ENCODE data around the gene AP2A2. TPM values are rescaled to one million over a fixed set of nuclear protein-coding genes. Genes with fewer than 3 reads are reported as not detected.

AP2A2 gene
- total RNA-seq, 2 donors from 2014 or later = 51.6 to 75.1 TPM

DNA sequence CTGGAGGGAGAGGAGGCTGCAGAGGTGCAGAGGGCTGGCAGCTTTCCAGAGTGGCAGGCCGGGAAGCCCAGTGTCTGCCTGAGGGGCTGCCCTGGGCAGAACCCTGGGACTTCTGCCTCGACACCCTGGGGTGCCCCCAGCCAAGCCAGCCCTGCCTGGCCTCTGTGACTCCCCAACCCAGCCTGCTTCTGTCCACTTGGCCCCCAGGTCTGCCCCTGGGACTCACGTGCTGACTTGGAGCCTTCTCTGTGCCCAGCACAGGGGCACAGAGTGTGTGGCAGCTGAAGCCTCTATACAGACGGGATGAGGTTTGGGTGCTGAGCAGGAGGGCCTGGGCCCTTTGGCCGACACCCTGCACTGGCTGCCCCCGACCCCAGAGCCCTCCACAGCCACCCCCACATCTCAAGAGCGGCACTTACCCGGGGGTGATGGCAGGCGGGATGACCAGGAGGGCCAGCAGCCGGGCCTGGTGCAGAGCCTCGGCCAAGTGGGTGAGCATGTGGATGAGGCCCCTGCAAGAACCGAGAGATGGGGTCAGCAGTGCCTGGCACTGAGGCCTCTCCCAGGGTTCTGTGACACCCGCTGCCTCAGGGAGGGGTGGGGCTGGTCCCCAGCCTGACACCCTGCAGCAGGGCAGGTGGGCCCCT is 32.5 kb upstream of the AP2A2 start:
- Mint-ChIP-seq H3K27ac (no peak overlapping the region), H3K27me3 (no peaks in the 10 kb centered on the region), H3K9me3 (no peaks in the 10 kb centered on the region), H3K4me1 (ENCODE audit: low read depth in 2 of 2) (peaks cover 0 to 4% of the 10 kb centered on the region in 2 donors), H3K36me3 (no peaks in the 10 kb centered on the region), H3K4me3 (no peak overlapping the region)
- DNase-seq (ENCODE audit: low spot score) (no peak), ATAC-seq (peak; percentile 15 to 20)

DNA sequence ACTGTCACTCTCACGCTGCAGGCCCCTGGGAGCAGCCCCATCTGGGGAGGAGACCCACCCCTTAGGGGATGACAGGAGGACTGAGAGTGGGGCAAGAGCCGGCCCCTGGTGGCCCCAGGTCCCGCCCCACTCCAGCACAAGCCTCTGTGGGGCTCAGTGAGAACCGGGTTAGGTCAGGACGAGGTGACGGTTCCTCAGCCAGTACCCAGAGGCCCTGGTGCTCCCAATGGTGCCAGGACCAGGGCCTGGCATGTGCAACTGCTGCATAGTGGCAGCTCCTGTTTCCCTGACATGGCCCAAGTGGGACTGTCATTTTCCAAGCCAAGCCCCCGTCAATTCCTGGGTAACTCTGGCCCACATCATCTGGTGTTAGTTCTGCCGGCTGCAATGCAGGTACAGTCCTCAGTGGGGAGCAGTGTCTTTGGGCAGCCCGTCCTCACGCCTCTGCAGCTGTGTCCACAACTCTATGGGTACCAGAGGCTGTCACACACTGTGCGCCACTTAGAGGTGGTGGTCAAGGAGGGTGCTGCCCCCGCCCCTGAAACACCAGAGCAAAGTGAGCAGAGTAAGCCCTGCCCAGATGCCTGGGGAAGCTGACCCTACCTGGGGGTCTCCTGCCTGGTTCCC is 31.0 kb upstream of the AP2A2 start:
- DNase-seq (ENCODE audit: low spot score) (no peak), ATAC-seq (no peak)
- Mint-ChIP-seq H3K4me3 (no peak overlapping the region), H3K27ac (no peak overlapping the region), H3K27me3 (no peaks in the 10 kb centered on the region), H3K4me1 (ENCODE audit: low read depth in 2 of 2) (no peaks in the 10 kb centered on the region), H3K36me3 (no peaks in the 10 kb centered on the region), H3K9me3 (no peaks in the 10 kb centered on the region)

DNA sequence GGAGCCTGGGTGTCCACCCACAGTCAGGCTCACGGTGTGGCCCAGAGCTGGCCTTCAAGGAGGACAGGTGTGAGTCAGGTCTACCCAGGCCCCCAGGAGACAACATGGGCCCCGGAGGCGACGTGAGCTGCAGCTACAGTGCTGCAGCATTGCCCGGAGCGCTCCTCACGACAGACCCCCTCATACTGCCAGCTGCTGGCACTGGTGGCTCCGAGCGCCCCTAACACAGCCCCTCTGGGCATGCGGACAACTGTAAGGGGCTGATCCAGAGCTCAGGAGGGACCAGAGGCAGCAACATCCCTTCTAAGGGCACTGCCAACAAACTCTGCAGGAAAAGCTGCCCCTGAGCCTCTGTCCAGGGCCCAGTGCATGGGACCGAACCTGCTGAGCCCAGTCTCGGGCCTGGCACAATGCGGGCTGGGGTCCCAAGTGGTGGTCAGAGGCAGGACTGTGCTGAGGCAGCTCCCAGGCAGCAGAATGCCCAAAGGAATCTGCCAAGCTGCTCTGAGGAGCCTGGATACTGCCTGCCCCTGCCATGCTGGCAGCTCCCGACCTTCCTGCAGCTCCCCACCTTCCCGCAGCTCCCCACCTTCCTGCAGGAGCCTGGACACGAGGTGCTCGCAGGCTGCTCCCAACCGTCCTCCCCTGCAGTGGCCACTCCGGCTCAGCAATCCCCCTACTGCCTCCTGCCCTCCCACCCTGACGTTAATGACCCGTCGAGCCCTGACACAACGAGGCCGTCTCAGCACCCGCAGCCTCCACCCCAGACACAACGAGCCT is 30.1 kb upstream of the AP2A2 start:
- Mint-ChIP-seq H3K27me3 (no peaks in the 10 kb centered on the region), H3K36me3 (no peaks in the 10 kb centered on the region), H3K4me3 (no peak overlapping the region), H3K4me1 (ENCODE audit: low read depth in 2 of 2) (no peaks in the 10 kb centered on the region), H3K27ac (no peak overlapping the region), H3K9me3 (no peaks in the 10 kb centered on the region)
- DNase-seq (ENCODE audit: low spot score) = no peak
- no peak for ATAC-seq

DNA sequence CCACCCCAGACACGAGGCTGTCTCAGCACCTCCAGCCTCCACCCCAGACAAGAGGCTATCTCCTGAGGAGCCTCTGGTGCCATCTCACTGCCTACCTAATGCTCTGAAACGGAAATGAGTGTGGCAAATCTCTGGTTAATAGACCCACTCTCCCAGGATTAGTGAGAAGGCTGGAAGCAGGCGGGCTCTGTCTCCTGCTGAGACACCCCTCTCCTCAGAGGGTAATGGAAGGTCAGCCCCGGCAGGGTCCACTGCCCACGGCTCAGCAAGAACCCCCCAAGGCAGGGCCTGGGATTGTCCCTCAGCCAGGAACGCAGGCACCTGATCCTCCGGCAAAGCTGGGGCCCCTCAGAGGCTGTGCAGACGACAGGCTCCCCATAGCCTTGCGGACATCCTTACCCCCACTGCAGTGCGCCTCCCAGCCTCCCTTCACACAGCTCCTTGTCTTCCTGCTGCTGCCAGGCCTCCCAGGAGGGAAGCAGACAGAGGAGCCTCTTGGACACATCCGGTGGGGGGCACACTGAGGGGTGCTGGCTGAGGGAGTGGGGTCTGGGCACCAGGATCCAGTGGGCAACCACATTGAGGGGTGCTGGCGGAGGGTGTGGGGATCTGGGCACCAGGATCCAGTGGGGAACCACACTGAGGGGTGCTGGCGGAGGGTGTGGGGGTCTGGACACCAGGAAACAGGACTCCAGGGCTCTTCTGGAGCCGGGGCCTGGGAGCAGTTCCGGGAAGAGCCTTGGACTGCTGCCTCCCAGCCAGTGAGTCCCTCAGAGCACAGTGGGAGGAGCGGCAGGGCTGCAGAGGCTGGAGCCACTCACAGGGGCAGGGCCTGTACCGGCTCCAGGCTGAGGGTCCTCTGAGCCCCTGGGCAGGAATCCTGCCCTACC is 28.2 kb upstream of the AP2A2 start:
- DNase-seq (ENCODE audit: low spot score) (no peak), ATAC-seq (no peak)
- Mint-ChIP-seq H3K4me1 (ENCODE audit: low read depth in 2 of 2) (peaks cover 4 to 8% of the 10 kb centered on the region in 2 donors), H3K4me3 (no peak overlapping the region), H3K27me3 (no peaks in the 10 kb centered on the region), H3K9me3 (no peaks in the 10 kb centered on the region), H3K27ac (no peak overlapping the region), H3K36me3 (peaks cover 8% of the 10 kb centered on the region)

DNA sequence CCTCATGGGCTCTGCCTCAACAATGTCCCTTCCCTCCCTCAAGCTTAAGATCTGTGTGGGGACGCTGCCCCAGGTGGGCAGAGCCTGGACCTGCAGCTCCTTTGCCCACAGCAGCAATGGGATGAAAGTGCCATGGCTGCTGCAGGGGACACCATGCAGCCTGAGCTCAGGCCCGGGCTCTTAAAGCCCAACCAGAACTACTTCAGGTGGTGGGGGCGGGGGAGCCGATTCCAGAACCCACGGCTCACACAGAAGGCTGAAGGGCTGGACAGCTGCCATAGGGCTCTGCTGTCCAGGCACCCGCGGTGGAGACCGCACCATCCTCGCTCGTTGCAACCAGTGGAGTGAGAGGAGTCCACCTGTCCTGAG is 27.5 kb upstream of the AP2A2 start:
- no peak overlapping the region for H3K4me3 Mint-ChIP-seq
- no peaks in the 10 kb centered on the region for H3K27me3 Mint-ChIP-seq
- peaks cover 4 to 8% of the 10 kb centered on the region in 2 donors for H3K4me1 Mint-ChIP-seq (ENCODE audit: low read depth in 2 of 2)
- no peak overlapping the region for H3K27ac Mint-ChIP-seq
- no peaks in the 10 kb centered on the region for H3K9me3 Mint-ChIP-seq
- DNase-seq (ENCODE audit: low spot score) = no peak
- no peak for ATAC-seq
- peaks cover 8% of the 10 kb centered on the region for H3K36me3 Mint-ChIP-seq

DNA sequence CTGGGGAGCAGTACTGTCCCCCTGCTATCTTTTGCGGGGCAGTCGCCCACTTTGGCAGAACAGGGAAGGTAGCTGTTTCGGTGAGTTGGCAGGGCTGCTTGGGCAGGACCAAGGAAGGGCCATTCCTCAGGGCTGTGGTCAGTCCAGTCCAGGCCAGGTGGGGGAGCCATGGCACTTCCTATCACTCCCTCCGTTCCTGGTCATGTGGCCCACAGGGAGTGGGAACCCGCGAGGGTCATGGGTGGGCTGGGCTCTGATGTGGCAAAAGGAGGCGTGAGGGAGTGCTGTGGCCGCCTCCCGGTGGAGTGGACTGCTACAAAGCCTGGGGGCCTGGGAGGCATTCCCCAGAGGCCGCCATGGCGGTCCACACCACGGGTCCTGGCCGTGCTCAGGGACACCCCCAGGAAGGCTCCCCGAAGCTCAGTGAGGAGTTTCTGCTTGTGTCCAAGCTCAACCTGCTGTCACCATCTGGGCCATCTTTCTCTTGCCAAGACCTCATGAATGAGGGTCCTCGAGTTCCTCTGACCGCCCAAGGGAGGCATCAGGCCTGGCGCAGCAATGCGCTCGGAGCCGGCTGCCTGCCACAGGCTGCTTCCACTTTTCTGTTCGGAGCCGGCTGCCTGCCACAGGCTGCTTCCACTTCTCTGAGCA is 27.0 kb upstream of the AP2A2 start:
- peaks cover 8% of the 10 kb centered on the region for H3K36me3 Mint-ChIP-seq

DNA sequence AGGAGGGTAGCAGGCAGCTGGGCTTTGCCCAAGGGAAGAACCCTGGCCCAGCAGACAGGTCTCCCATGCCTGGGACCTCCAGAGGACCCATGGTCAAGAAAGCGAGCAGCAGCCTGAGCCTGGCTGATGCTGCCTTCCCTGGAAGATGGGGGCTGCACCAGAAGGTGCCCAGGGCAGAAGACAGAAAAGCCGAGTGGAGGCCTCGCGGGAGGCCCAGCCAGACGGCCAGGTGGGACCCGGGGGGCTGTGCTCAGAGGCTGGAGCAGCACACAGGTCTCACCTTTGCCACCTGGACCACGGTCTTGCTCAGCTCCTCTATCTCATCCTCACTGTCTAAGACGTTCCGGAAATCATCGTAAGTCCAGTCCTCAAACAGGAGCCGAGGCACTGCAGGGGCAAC is 25.9 kb upstream of the AP2A2 start:
- no peak overlapping the region for H3K27ac Mint-ChIP-seq
- H3K27me3 Mint-ChIP-seq = no peaks in the 10 kb centered on the region
- H3K4me3 Mint-ChIP-seq = no peak overlapping the region
- no peaks in the 10 kb centered on the region for H3K9me3 Mint-ChIP-seq
- peaks cover 4 to 8% of the 10 kb centered on the region in 2 donors for H3K4me1 Mint-ChIP-seq (ENCODE audit: low read depth in 2 of 2)
- H3K36me3 Mint-ChIP-seq = peaks cover 8% of the 10 kb centered on the region
- DNase-seq (ENCODE audit: low spot score) (no peak), ATAC-seq (no peak)

More for the DNA sequence above, 27.0 kb upstream of the AP2A2 start:
- Mint-ChIP-seq H3K4me1 (ENCODE audit: low read depth in 2 of 2) (peaks cover 4 to 8% of the 10 kb centered on the region in 2 donors), H3K4me3 (no peak overlapping the region), H3K9me3 (no peaks in the 10 kb centered on the region), H3K27ac (no peak overlapping the region), H3K27me3 (no peaks in the 10 kb centered on the region)
- DNase-seq (ENCODE audit: low spot score) (no peak), ATAC-seq (no peak)

DNA sequence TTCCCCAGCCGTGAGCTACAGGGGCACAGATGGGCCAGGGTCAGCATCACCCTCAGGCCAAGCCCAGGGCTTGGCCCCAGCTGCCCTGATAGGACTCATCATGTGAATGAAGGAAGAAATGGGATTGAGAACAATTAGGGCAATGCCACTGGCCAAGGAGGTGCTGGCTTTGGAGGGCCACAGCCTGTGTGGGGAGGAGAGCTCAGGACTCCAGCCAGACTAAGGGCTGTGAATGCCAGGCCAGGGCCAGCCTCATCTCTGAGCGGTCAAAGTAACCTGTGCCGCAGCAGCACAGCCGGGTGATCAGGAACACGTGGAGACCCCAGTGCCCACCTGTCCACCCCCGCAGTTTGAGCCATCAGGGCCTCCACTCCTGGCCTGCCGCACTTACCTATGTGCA is 25.1 kb upstream of the AP2A2 start:
- ATAC-seq = no peak
- Mint-ChIP-seq H3K4me1 (ENCODE audit: low read depth in 2 of 2) (peaks cover 5 to 8% of the 10 kb centered on the region in 2 donors), H3K27me3 (no peaks in the 10 kb centered on the region), H3K4me3 (no peak overlapping the region), H3K9me3 (no peaks in the 10 kb centered on the region), H3K36me3 (peaks cover 8% of the 10 kb centered on the region), H3K27ac (no peak overlapping the region)
- no peak for DNase-seq (ENCODE audit: low spot score)

DNA sequence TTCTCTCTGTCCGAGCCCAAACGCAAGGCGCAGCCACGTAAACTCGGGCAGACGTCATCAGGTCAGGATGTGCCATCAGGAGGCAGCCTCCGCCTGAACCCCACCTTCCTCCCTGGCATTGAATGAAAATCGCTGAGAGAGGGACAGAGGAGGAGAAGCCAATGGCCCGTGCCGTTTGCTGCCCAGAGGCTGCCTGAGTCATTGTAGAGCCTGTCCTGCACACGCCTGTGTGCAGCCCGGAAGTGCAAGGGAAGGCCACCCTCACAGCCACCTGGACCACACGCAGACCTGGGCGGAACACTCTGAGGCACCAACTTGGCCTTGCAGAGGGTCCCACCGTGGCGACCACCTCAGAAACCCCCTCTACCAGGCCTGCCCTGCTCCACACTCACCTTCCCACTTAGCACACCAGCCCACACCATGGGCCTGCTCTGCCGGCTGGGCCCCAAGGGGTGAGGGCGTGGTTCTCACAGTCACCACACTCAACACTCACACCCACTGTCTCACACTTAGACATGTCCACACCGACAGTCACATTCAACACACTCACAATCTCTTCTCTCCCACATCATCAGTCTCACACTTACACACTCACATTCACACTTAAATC is 24.1 kb upstream of the AP2A2 start:
- no peaks in the 10 kb centered on the region for H3K27me3 Mint-ChIP-seq
- peaks cover 8% of the 10 kb centered on the region for H3K36me3 Mint-ChIP-seq
- DNase-seq (ENCODE audit: low spot score) = no peak
- ATAC-seq = no peak
- H3K9me3 Mint-ChIP-seq = no peaks in the 10 kb centered on the region
- H3K4me1 Mint-ChIP-seq (ENCODE audit: low read depth in 2 of 2) = peaks cover 8% of the 10 kb centered on the region in 2 donors
- H3K4me3 Mint-ChIP-seq = no peak overlapping the region
- H3K27ac Mint-ChIP-seq = peak overlapping the region in 1 of 2 donors; percentile 13

DNA sequence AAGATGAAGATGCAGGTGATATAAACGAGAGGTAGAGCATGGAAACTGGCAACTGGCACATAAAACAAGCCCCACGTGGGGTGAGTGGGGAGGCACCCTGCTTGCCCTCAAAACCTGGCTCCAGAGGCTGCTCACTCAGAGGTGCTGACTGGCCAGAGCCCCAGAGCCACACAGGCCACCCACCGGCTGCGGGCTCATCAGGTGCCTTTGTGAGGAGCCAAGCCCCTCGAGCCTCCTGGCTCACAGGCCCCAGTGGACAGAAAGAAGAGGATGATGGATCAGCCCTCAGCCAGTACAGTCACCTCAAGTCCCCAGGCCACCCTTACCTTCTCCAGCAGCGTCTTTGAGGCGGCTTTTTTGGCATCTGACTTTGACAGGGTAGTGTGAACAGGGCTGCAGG is 21.3 kb upstream of the AP2A2 start:
- Mint-ChIP-seq H3K27me3 (no peaks in the 10 kb centered on the region), H3K4me1 (ENCODE audit: low read depth in 2 of 2) (peaks cover 13% of the 10 kb centered on the region in 2 donors), H3K4me3 (no peak overlapping the region), H3K9me3 (no peaks in the 10 kb centered on the region), H3K36me3 (peaks cover 8% of the 10 kb centered on the region), H3K27ac (peak overlapping the region in 1 of 2 donors; percentile 8)
- DNase-seq (ENCODE audit: low spot score) = no peak
- no peak for ATAC-seq

DNA sequence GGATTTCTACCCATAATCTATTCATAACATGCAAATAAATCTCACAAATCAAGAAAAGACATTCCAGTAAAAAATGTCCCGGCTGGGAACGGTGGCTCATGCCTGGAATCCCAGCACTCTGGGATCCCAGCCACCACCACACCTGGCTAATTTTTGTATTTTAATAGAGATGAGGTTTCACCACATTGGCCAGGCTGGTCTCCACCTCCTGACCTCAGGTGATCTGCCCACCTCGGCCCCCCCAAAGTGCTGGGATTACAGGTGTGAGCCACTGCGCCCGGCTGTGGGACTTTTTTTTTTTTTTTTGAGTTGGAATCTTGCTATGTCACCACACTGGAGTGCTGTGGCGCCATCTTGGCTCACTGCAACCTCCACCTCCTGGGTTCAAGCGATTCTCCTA is 19.7 kb upstream of the AP2A2 start:
- DNase-seq (ENCODE audit: low spot score) (no peak), ATAC-seq (no peak)
- Mint-ChIP-seq H3K4me3 (no peak overlapping the region), H3K9me3 (no peaks in the 10 kb centered on the region), H3K36me3 (peaks cover 8% of the 10 kb centered on the region), H3K27ac (no peak overlapping the region), H3K4me1 (ENCODE audit: low read depth in 2 of 2) (peaks cover 14 to 16% of the 10 kb centered on the region in 2 donors), H3K27me3 (no peaks in the 10 kb centered on the region)

DNA sequence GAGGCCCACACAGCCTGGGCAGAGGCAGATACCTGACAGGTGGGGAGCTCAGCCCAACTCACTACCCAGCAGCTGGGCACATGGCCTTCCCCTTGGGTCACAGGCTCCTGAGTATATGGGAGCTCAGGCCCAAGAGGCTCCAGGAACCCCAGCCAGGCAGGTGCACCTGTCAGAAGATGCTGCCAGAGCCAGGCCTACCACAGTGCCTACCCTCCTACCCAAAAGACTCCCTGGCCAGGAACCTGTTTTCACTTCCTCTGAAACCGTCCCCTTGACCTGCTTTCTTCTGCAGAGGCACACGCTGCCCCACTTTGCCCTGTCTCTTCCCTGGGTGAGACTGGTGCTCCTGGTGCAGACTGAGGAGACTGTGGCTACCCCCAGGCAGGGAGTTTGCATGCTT is 18.0 kb upstream of the AP2A2 start:
- no peaks in the 10 kb centered on the region for H3K9me3 Mint-ChIP-seq
- H3K4me3 Mint-ChIP-seq = no peak overlapping the region
- ATAC-seq (no peak), DNase-seq (ENCODE audit: low spot score) (no peak)
- H3K27ac Mint-ChIP-seq = no peak overlapping the region
- no peaks in the 10 kb centered on the region for H3K27me3 Mint-ChIP-seq
- H3K4me1 Mint-ChIP-seq (ENCODE audit: low read depth in 2 of 2) = peaks cover 12 to 16% of the 10 kb centered on the region in 2 donors
- no peaks in the 10 kb centered on the region for H3K36me3 Mint-ChIP-seq

DNA sequence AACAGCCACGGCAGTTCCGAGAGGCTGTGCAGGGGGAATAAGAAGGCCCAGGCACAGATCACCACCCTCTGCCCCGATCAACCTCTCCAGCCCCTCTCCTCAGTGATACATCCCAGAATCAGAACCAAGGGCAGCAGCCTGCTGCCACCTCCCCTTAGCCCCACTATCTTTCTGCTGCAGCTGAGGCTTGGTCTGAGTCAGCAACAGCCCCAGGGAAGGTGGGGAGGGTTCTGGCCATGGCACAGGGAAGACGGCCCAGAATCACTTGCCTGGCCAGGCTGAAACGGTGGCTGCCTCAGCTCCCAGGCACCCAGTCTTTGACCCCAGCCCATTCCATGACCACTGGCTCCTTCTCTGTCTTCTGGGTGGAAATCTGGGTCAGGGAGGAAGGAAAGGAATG is 17.4 kb upstream of the AP2A2 start:
- Mint-ChIP-seq H3K4me3 (peak overlapping the region; percentile 20), H3K27me3 (no peaks in the 10 kb centered on the region), H3K36me3 (no peaks in the 10 kb centered on the region), H3K4me1 (ENCODE audit: low read depth in 2 of 2) (peaks cover 12 to 16% of the 10 kb centered on the region in 2 donors), H3K27ac (no peak overlapping the region), H3K9me3 (no peaks in the 10 kb centered on the region)
- DNase-seq (ENCODE audit: low spot score) (no peak), ATAC-seq (no peak)

Measured in natural killer cell treated with Interleukin-12 subunit alpha and Interleukin-12 subunit beta and Interleukin-15 and Interleukin-18, amount 100 ng/mL, for 72 hours (primary cell).